Activated T-cell treated with anti-CD3 and anti-CD28 coated beads, Interleukin-2, amount 50 U/mL, for 24 hours (primary cell): ENCODE data around the gene POTEF.
"Not testable (repeated sequence)": the region's sequence is repeated elsewhere in the genome, so short reads cannot be mapped to it uniquely, and the experiment has no call there.

Experiments used
- DNase-seq: peaks from one replicate; pipeline ENCODE4 v3.0.0-alpha.2; 2020
- H3K27ac Mint-ChIP-seq: 2 replicates; pipeline ENCODE4 v1.8.0; 2020; ENCODE audit warnings: mild to moderate bottlenecking, mixed read lengths
- H3K27me3 Mint-ChIP-seq: 2 replicates; pipeline ENCODE4 v1.8.0; 2020; ENCODE audit warnings: mixed read lengths
- H3K36me3 Mint-ChIP-seq: 2 replicates; pipeline ENCODE4 v1.8.0; 2020; ENCODE audit warnings: low read depth, mixed read lengths
- H3K4me1 Mint-ChIP-seq: 2 replicates; pipeline ENCODE4 v1.8.0; 2020; ENCODE audit warnings: low read depth, mixed read lengths
- H3K4me3 Mint-ChIP-seq: 2 replicates; pipeline ENCODE4 v1.8.0; 2020; ENCODE audit warnings: mild to moderate bottlenecking, moderate library complexity, mixed read lengths
- H3K9me3 Mint-ChIP-seq: 2 replicates; pipeline ENCODE4 v1.8.0; 2020; ENCODE audit warnings: mixed read lengths

Gene POTEF

DNA sequence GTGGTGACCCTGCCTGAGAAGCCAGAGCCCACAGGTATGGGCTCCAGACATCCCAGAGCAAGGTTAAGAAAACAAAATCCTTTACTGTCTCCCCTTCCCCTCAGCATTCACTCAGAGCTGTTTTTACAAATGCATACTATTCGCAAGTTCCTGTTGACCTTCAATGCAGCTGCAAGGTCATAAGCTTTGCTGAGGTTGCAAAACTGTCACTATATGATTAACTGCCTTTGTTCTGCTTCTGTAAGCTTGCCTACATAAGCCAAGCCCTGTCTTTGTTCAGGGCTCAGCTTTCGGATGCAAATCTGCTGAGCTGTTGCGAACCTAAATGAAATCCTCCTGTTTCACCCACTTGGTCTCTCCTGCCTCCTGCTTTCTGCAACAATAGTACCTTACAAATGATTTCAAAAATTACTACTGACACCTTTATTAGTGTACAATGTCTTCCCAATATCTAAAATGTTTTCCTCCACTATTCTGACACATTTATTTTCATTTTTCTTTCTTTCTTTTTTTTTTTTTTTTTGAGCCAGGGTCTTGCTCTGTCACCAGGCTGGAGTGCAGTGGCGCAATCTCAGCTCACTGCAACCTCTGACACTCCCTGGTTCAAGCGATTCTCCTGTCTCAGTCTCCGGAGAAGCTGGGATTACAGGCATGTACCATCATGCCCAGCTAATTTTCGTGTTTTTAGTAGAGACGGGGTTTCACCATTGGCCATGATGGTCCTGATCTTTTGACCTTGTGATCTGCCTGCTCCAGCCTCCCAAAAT lies 26.2 kb downstream of the POTEF start:
- not testable (repeated sequence) for H3K4me3 Mint-ChIP-seq, H3K9me3 Mint-ChIP-seq, DNase-seq, H3K36me3 Mint-ChIP-seq, H3K27ac Mint-ChIP-seq, H3K4me1 Mint-ChIP-seq, H3K27me3 Mint-ChIP-seq

DNA sequence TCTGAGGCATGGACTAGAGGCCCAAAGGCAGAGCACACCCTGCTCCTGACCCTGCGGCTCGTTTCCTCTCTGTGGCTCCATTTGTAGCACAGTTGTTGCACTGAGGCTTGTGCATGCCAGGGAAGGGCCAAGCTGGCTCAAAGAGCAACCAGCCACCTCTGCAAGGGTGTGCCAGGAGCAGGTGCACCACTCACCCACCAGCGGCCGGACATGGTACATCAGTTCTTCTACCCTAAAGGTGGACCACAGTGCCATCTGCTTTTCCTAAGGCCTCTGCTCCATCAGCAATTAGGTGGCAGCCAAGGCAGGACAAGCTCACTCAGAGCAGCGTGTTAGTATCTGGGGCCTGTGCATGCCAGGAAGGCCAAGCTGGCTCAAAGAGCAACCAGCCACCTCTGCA lies 66.4 kb downstream of the POTEF start:
- H3K27me3 Mint-ChIP-seq, H3K4me3 Mint-ChIP-seq, DNase-seq, H3K36me3 Mint-ChIP-seq, H3K4me1 Mint-ChIP-seq, H3K27ac Mint-ChIP-seq, H3K9me3 Mint-ChIP-seq: not testable (repeated sequence)

DNA sequence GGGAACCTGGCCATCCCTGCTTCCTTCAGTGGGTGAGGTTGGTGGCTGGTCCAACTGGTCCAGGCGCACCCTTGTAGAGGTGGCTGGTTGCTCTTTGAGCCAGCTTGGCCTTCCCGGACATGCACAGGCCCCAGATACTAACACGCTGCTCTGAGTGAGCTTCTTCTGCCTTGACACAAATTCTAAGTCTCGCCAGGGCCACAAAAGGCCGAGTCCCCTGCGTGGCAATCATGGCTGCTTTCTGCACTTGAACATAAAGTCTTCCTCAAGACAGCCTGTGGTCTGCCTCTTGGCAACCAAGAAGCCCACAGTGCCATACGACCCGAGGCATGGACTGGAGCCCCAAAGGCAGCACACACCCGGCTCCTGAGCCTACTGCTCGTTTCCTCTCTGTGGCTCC lies 69.0 kb downstream of the POTEF start:
- not testable (repeated sequence) for H3K36me3 Mint-ChIP-seq, H3K27ac Mint-ChIP-seq, H3K9me3 Mint-ChIP-seq, H3K27me3 Mint-ChIP-seq, H3K4me1 Mint-ChIP-seq, DNase-seq, H3K4me3 Mint-ChIP-seq

DNA sequence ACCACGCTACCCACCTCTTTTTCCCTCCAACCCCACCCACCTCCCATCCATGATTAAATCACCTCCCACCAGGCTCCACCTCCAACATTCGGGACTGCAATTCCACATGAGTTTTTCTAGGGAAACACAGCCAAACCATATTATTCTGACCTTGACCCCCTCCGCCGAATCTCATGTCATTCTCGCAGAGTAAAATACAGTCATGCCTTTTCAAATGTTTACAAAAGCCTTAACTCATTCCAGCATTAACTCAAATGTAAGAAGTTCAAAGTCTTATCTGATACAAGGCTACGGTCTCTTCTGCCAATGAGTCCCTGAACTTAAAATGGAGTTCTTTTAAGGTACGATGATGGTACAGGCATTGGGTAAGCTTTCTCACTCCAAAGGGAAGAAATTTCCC lies 72.7 kb downstream of the POTEF start:
- H3K27me3 Mint-ChIP-seq, DNase-seq, H3K27ac Mint-ChIP-seq, H3K36me3 Mint-ChIP-seq, H3K4me3 Mint-ChIP-seq, H3K4me1 Mint-ChIP-seq, H3K9me3 Mint-ChIP-seq: not testable (repeated sequence)

DNA sequence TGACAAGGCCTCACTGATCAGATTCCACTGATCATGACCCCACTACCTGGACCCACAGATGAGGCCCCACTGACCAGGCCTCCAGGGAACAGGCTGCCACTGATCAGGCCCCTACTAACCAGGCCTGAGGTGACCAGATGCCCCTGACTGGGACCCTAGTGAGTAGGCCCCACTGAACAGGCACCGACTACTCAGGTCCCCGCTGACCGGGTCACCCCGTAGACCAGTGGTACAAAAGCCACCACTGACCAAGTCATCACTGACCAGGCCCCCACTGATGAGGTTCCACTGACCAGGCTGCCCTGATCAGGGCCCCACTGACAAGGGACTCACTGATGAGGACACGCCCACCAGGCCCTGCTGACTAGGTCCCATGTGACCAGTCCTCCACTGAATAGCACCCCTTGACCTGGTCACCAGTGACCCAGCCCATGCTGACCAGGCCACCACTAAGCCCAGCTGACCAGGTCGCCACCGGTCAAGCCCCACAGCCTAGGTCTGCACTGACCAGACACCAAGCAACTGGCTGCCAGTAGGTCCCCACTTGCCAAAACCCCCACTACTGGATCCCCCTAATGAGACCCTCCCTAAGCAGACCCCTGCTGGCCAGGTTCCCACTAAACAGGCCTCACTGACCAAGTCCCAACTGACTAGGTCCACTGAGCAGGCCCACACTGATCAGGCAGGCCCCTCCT lies 75.7 kb downstream of the POTEF start:
- H3K36me3 Mint-ChIP-seq, H3K27me3 Mint-ChIP-seq, H3K9me3 Mint-ChIP-seq, H3K4me3 Mint-ChIP-seq, DNase-seq, H3K27ac Mint-ChIP-seq, H3K4me1 Mint-ChIP-seq: not testable (repeated sequence)

DNA sequence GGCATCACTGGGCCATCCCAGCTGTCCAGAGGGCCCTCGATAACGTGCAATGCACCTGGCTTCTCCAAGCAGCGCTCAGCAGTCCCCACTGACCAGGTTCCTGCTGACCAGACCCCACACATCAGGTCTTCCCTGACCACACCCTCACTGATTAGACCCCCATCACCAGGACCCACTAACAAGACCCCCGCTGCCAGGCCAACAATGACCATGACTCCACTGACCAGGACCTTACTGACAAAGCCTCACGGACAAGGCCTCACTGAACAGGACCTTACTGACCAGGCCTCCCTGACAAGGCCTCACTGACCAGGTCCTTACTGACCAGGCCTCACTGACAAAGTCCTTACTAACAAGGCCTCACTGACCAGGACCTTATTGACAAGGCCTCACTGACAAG lies 76.6 kb downstream of the POTEF start:
- H3K27me3 Mint-ChIP-seq, H3K4me1 Mint-ChIP-seq, H3K4me3 Mint-ChIP-seq, H3K9me3 Mint-ChIP-seq, H3K36me3 Mint-ChIP-seq, DNase-seq, H3K27ac Mint-ChIP-seq: not testable (repeated sequence)

DNA sequence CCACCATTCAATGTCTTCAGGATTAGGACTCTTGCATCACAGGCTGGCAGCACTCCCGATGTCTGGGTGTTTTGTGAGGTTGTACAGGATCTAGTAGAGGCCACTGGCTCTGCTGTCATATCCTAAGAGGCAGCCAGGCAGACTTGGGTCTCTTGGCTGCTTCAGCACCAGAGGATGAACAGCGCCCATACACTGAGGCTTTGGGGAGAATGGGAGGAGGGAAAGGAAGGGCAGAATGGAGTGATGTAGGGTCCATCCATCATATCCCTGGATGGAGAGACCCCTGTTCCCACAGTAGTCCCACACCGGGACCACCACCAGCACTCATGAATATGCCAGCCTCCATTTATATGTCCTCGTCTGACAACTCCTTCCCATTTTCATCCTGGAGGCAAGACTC lies 80.6 kb downstream of the POTEF start:
- H3K9me3 Mint-ChIP-seq, H3K4me1 Mint-ChIP-seq: not testable (repeated sequence)

DNA sequence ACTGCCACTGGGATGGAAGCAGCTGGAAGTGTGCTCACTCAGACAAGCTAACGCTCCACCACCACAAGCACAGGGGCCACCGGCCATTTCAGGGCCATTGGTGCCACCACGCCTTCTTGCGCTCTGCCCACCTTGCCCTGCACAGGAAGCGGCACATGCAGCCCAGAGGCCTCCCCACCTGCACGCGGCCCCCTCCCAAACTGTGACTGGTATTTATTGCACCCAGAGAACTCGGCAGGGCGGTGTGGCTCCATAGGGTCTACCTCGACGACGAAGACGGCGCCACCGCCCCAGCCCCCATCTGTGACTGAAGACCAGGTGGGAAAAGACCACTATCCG lies 90.8 kb downstream of the POTEF start:
- H3K27me3 Mint-ChIP-seq, DNase-seq, H3K9me3 Mint-ChIP-seq, H3K36me3 Mint-ChIP-seq, H3K4me1 Mint-ChIP-seq, H3K4me3 Mint-ChIP-seq, H3K27ac Mint-ChIP-seq: not testable (repeated sequence)

More for the DNA sequence above, 80.6 kb downstream of the POTEF start:
- H3K27ac Mint-ChIP-seq, H3K36me3 Mint-ChIP-seq, DNase-seq, H3K4me3 Mint-ChIP-seq, H3K27me3 Mint-ChIP-seq: not testable (repeated sequence)

DNA sequence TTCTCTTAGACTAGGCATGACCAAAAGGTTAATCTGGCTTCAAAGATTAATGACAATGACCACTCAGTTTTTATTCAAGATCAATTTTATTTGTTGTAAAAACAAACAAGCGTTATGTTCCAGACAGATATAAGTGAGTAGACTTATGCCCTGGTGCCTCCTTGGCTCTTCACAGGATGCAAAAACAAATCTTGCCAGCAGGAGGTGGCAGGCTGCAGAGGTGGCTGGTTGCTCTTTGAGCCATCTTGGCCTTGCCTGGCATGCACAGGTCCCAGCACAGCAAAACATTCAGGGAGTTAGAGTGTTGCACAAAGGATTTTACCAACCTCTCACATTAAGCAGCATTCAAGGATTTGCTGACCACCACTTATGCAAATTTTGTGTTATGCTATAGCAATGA lies 103.1 kb downstream of the POTEF start:
- not testable (repeated sequence) for H3K36me3 Mint-ChIP-seq, H3K9me3 Mint-ChIP-seq, H3K27ac Mint-ChIP-seq, H3K4me1 Mint-ChIP-seq, H3K27me3 Mint-ChIP-seq, DNase-seq, H3K4me3 Mint-ChIP-seq
